Parathyroid adenoma (tissue), 2 donors: ENCODE data around the gene KPNA4.

Experiments
- H2AFZ ChIP-seq: fragments of 300-600 bp; sonication (generic); one replicate; pipeline ENCODE4 v1.7.0; 2017; ENCODE audit warnings: antibody characterized with exemption, mild to moderate bottlenecking
- H3K27ac ChIP-seq: fragments of 300-600 bp; sonication (generic); one replicate; pipeline ENCODE4 v1.7.0; 2017
- H3K27me3 ChIP-seq: fragments of 300-600 bp; sonication (generic); one replicate; pipeline ENCODE4 v1.7.0; 2017; ENCODE audit warnings: low read length; ENCODE audit not compliant: control insufficient read depth, insufficient read depth
- H3K36me3 ChIP-seq: fragments of 300-600 bp; sonication (generic); one replicate; pipeline ENCODE4 v1.7.0; 2017; ENCODE audit warnings: low read length; ENCODE audit not compliant: control insufficient read depth, insufficient read depth
- H3K4me1 ChIP-seq: fragments of 300-600 bp; sonication (generic); one replicate; pipeline ENCODE4 v1.7.0; 2017; ENCODE audit warnings: control low read depth
- H3K4me2 ChIP-seq: fragments of 300-600 bp; sonication (generic); one replicate; pipeline ENCODE4 v1.7.0; 2017; ENCODE audit warnings: low read length
- H3K4me3 ChIP-seq: fragments of 300-600 bp; sonication (generic); one replicate; pipeline ENCODE4 v1.7.0; 2017; ENCODE audit warnings: low read depth, low read length
- H3K79me2 ChIP-seq: fragments of 300-600 bp; sonication (generic); one replicate; pipeline ENCODE4 v1.7.0; 2017; ENCODE audit warnings: control low read depth
- H3K9ac ChIP-seq: fragments of 300-600 bp; sonication (generic); one replicate; pipeline ENCODE4 v1.7.0; 2017; ENCODE audit warnings: mild to moderate bottlenecking
- H3K9me3 ChIP-seq: fragments of 300-600 bp; sonication (generic); one replicate; pipeline ENCODE4 v1.7.0; 2017; ENCODE audit warnings: low read length; ENCODE audit not compliant: control insufficient read depth
- TF ChIP-seq, protein P1 (sequence below): fragments of 300-600 bp; sonication (generic); IDR thresholded peaks from one replicate; pipeline ENCODE4 v1.7.0; 2017; ENCODE audit warnings: antibody characterized with exemption, mild to moderate bottlenecking
- donor health status: primary hyperparathyroidism.

KPNA4 gene

DNA sequence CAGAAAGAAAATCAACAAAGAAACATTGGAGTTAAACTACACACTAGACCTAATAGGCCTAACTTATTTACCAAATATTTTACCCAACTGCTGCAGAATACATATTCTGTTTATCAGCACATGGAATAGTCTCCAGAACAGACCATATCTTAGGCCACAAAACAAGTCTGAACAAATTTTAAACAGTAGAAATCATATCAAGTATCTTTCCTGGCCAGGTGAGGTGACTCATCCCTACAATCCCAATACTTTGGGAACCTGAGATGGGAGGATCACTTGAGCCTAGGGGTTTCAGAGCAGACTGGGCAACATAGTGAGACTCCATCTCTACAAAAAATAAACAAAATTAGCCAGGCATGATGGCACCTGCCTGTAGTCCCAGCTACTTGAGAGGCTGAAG, 18.1 kb upstream of the KPNA4 start:
- TF ChIP-seq, protein P1, sequence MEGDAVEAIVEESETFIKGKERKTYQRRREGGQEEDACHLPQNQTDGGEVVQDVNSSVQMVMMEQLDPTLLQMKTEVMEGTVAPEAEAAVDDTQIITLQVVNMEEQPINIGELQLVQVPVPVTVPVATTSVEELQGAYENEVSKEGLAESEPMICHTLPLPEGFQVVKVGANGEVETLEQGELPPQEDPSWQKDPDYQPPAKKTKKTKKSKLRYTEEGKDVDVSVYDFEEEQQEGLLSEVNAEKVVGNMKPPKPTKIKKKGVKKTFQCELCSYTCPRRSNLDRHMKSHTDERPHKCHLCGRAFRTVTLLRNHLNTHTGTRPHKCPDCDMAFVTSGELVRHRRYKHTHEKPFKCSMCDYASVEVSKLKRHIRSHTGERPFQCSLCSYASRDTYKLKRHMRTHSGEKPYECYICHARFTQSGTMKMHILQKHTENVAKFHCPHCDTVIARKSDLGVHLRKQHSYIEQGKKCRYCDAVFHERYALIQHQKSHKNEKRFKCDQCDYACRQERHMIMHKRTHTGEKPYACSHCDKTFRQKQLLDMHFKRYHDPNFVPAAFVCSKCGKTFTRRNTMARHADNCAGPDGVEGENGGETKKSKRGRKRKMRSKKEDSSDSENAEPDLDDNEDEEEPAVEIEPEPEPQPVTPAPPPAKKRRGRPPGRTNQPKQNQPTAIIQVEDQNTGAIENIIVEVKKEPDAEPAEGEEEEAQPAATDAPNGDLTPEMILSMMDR, result no peak
- Histone ChIP-seq H3K79me2 (no peaks in the 10 kb centered on the region), H3K27ac (no peak overlapping the region), H3K36me3 (no peaks in the 10 kb centered on the region), H3K9ac (no peak overlapping the region), H3K9me3 (no peaks in the 10 kb centered on the region), H3K4me2 (no peak overlapping the region), H3K27me3 (no peaks in the 10 kb centered on the region), H3K4me3 (no peak overlapping the region), H2AFZ (no peak overlapping the region), H3K4me1 (no peaks in the 10 kb centered on the region)

DNA sequence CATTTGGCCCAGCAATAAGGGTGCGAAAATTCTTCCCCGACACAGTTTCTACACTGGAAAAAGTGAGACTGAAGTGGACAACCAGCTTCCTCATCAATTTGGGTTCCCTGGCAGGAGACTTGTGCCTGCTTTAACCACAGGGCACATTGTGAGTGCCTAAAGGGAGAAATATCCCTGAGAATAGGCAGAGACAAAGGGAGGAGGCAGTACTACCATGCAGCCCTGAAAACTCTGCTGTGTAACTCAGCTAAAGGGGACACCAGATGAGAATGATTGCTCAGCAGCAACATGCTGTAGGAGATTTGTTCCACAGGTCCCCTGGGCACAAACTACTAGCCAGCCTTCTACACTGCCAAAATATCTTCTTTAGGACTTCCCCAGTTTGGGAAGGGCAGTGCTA, 15.6 kb upstream of the KPNA4 start:
- H3K4me1 ChIP-seq, result no peaks in the 10 kb centered on the region
- no peaks in the 10 kb centered on the region for H3K79me2 ChIP-seq
- H3K4me3 ChIP-seq, result no peak overlapping the region
- H3K9ac ChIP-seq, result no peak overlapping the region
- H3K27ac ChIP-seq, result no peak overlapping the region
- no peaks in the 10 kb centered on the region for H3K9me3 ChIP-seq
- no peak overlapping the region for H2AFZ ChIP-seq
- TF ChIP-seq, protein P1, result no peak
- no peak overlapping the region for H3K4me2 ChIP-seq
- no peaks in the 10 kb centered on the region for H3K27me3 ChIP-seq
- no peaks in the 10 kb centered on the region for H3K36me3 ChIP-seq

DNA sequence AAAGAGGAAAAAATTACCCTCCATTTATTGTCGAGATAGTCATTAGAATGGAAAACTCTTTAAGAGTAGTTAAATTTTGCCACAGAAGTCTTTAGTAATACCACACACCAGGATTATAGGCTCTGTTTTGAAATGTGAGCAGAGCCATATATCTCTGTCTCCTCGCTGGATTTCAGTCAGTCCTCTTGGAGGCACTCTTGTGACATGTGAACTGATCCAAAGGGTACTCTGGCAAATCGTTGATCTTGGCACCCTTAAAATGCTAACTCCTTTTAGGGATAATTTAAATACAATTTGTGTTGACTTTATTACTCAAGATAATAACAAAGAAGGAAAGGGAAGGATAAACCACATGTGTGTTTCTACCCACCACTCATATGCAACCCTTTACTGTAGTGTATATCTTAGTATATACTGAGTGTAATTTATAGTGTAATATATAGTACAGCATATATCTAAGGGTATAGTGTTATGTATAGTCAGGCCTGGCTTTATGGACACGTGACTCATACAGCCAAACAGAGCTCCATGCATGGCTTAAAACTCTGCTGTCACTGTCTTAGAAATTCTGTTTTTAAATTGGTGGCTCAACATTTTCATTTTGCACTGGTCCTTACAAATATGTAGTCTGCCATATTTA, 12.3 kb upstream of the KPNA4 start:
- no peak overlapping the region for H3K4me2 ChIP-seq

DNA sequence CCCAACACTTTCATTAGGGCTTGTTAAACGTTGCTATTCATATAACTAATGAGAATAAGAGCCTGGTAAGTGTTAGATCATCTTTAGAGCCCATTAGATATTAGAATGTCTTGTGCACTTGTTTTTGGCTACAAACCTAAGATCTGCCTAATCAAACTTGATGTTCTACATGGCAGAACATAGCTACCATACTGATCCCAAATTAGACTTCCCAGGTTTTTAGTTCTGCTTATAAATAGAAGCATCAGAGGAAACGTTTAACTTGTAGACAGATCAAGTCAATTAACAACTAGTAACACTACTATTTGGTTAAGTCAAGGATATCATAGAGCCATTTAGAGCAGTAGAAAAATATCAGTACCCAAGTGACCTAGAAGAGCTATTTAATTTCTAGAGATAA, 11.7 kb upstream of the KPNA4 start:
- Histone ChIP-seq H3K4me2 (no peak overlapping the region), H3K36me3 (no peaks in the 10 kb centered on the region), H3K9me3 (no peaks in the 10 kb centered on the region), H3K79me2 (no peaks in the 10 kb centered on the region), H3K4me1 (no peaks in the 10 kb centered on the region), H3K27me3 (no peaks in the 10 kb centered on the region), H2AFZ (no peak overlapping the region), H3K4me3 (no peak overlapping the region), H3K9ac (no peak overlapping the region), H3K27ac (no peak overlapping the region)
- TF ChIP-seq, protein P1, result no peak

More for the DNA sequence above, 12.3 kb upstream of the KPNA4 start:
- H2AFZ ChIP-seq, result no peak overlapping the region
- no peaks in the 10 kb centered on the region for H3K9me3 ChIP-seq
- no peak overlapping the region for H3K27ac ChIP-seq
- no peaks in the 10 kb centered on the region for H3K79me2 ChIP-seq
- no peaks in the 10 kb centered on the region for H3K27me3 ChIP-seq
- TF ChIP-seq, protein P1, result no peak
- no peaks in the 10 kb centered on the region for H3K36me3 ChIP-seq
- H3K4me1 ChIP-seq, result no peaks in the 10 kb centered on the region
- no peak overlapping the region for H3K4me3 ChIP-seq
- H3K9ac ChIP-seq, result no peak overlapping the region

DNA sequence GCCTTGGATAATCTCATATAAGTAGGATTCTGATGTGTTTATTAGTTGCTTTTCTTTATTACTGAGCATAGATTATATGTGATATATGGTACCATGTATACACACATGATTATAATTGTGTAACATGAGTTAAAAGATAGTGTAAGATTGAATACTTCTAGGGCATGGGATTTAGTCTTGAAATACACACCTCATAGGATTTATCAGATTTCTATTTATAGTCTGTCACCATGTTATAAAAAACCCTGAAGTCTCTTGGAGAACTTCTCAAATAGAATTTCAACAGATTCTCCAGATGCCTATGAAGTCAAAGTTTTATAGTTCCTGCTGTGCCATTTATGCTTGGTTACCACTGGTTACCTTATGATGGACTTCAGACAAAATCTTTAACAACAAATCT, 11.2 kb upstream of the KPNA4 start:
- no peak overlapping the region for H3K27ac ChIP-seq
- H3K4me2 ChIP-seq, result no peak overlapping the region
- H3K4me3 ChIP-seq, result no peak overlapping the region
- TF ChIP-seq, protein P1, result no peak
- H3K9ac ChIP-seq, result no peak overlapping the region
- H2AFZ ChIP-seq, result no peak overlapping the region
- H3K4me1 ChIP-seq, result no peaks in the 10 kb centered on the region
- H3K27me3 ChIP-seq, result no peaks in the 10 kb centered on the region
- H3K36me3 ChIP-seq, result no peaks in the 10 kb centered on the region
- H3K9me3 ChIP-seq, result no peaks in the 10 kb centered on the region
- no peaks in the 10 kb centered on the region for H3K79me2 ChIP-seq
